ENCODE data around the gene TIAM1.

The TIAM1 gene

DNA sequence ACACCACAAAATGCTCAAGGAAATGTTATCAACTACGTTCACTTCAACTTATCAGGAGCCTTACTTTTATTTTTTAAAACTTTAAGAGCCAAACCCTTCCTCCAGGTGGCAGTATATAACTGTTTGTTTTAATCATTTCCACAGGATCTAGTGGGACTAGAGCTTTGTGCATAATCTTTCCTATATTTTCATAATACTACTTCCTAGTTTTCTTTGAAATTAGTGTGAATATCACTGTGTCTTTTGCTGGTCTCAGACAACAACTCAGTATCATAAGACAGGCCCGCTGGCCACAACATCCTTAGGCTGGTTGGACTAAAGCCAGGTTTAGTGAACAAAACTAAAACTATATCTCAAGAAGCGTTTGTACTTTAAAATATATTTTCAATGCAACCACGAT lies 145.5 kb downstream of the TIAM1 start:
- DNase-seq, result peak; percentile 60

DNA sequence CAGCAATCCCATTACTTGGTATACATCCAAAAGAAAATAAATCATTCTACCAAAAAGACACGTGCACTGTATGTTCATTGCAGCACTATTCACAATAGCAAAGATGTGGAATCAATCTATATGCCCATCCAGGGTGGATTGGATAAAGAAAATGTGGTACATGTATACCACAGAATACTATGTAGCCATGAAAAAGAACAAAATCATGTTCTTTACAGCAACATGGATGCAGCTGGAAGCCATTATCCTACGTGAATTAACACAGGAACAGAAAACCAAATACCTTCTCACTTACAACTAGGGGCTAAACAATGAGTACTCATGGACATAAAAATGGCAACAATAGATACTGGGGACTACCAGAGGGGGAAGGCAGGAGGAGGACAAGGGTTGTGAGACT lies 147.3 kb downstream of the TIAM1 start:
- DNase-seq, result no peak

DNA sequence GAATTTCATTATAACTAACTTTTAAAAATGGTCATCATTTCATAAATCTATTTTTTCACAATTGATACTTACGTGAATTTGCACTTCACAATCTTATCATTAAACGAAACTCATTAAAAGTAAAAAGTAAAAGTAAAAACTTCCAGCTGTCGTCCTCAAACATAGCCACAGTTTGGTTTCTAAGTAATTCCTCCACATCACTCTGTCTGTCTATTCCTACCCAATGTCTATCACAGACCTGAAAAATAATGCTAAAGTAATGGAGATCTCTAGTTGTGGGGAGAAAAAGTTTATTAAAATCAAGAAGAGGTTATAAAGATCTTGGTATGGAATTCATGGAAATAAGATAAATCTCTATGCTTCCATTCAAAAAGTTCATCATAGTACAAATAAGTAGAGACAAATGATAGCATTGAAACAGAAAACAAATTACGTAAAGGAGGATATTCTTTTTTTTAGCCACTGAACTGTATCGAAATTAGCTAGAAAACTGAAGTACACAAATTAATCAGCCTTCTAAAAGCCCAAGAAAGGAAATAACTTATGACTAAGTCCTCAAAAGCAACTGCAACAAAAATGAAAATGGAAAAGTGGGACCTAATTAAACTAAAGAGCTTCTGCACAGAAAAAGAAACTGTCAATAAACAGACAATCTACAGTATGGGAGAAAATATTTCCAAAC lies 148.6 kb downstream of the TIAM1 start:
- peak; percentile 48 for DNase-seq

DNA sequence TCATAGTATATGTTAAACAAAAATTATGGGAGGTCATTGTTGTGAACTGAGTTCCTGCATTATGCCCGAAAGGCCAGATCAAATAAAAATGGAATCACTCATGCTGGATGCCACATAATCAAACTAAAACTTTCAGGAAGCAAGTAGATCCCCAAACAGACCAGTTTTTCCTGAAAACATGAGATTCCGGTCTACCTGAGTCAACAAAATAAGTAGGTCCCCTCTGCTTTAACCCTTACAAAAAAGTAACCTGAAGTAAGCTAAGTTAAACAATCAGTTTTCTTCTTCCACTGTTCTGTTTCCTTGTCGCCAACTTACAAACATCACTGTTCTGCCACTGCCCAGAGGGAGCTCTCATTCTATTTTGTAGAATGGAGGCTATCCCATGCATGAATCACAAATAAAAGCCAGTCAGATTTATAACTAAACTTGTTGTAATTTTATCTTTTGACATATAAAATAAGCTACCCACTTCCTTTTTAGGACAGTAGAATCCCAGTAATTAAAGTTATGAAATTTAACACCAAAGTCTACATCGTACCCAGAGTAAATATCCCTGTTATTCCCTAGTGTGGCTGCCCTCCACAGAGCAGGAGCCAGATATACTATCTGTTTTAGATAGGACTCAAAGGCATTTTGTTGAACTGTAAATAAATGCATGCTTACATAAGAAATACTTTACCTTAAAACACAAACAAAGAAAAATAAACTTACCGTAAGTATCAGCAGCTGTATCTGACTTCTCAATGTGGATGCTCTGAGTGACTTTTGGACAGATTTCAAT lies 149.4 kb downstream of the TIAM1 start:
- no peak for DNase-seq

DNA sequence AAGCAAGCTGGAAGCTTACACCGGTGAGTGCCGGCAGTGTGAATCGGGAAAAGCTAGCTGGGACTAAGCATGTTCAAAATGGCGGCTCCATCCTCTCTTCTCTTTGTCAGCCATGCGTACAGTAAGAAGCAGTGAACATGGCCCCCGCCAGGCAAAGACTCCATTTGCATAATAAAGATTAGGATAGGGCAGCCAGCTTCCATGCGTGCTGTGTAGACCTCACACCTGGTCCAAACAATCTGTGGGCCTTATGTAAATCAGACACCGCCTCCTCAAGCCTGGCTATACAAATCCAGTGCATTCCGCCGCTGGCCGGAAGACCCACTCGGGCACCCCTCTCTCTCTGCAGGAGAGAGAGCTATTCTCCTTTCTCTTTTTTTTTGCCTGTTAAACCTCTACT lies 150.3 kb downstream of the TIAM1 start:
- DNase-seq, result no peak

DNA sequence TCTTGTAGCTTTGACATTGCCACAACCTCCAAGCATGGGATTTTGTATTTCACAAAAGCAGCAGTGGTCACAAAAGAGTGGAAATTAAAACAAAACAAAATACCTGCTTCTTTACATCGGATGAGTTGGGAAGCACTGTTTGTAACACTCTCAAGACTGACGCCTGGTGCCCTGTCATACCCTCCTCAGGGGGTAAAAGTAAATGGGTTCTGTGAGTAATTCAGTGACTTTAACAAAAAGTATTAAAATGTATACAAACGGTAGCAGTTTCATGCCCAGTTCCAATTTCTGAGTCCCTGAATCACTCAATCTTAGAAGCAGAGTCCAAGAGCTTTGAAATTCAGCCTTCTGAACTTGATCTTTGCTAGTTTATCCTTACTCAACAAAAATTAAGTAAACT lies 152.5 kb downstream of the TIAM1 start:
- no peak for DNase-seq

DNA sequence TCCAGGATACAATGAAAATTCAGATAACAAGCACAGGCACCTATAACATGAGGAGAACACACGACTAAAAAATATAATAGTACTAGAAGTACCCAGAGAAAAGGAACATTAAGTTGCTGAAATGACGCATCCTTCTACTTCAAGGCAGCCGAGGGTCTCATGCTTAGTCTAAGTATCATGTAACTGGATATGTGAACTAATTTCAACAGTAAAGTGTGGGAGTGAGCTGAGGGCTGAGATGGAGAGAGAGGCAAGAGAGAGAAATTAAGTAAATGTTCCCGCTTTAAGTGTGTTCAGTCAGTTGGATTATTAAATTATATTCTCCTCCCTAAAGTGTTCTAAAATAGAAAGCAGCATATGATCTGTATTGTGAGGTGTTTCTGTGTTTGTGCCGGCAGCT lies 153.5 kb downstream of the TIAM1 start:
- no peak for DNase-seq

DNA sequence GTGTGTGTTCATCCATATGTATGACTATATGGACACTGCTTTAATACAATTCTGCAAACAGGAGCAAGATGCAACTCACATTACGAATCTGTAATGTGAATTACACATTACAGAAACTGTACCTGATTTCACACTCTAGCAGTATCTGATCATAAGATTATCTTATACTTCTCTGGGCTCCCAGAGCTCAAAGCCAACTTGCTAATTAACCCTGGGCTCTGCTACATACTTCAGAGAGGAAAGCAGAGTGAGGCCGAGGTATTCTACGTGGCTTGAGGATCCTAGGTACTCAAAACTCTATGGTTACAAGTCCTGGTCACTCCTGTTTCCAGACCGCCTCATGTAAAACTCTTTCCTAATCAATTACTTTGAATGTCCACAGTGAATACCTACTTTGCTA lies 156.6 kb downstream of the TIAM1 start:
- DNase-seq, result no peak

DNA sequence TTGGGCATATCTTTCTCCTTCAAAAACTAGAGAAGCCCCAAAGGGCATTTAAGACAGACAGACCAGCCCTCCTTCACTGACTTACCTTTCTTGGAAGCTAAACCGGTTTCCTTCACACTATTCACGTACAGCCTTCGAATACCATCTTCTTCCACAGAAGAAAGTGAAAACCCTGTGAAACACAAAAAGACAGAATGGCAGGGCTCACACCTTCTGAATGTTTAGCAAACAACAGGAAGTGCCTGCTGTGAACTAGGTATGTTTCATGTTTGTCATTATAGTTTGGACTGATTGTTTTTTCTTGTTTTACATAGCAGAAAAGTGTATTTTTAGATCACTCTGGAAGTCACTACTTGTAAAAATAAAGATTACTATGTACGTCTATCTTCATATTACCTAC lies 157.1 kb downstream of the TIAM1 start:
- DNase-seq, result peak; percentile 68

DNA sequence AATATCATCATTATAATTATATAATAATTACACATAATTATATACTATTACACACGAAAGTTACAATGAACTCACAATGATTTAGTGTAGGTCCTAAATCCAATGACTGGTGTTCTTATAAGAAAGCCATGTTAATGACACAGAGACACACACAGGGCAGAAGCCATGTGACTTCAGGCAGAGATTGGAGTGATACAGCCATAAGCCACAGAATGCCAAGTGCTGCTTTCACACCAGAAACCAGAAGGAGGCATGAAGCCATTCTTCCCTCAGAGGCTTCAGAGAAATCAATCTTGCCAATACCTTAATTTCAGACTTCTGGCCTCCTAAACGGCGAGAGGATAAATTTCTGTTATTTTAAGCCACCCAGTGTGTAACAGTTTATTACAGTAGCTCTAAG lies 158.4 kb downstream of the TIAM1 start:
- peak; percentile 56 for DNase-seq

DNA sequence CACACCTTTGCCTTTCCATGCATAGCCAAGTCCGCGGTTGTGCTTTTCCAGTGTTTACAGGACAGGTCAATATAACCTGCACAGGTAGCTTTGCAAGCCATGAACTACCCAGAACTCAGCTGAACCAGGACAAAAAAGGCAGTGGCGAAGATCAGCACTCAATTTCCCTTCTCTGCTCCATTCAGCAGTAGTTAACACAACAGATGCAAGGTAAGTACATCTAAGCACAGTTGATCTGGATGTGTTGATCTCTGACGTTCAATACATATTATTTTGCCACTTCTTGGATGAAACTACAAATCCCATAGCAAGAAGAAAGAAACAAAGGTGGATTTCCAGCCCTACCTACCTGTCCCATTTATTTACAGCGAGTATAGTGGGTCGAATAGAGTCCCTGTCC lies 159.2 kb downstream of the TIAM1 start:
- no peak for DNase-seq

DNA sequence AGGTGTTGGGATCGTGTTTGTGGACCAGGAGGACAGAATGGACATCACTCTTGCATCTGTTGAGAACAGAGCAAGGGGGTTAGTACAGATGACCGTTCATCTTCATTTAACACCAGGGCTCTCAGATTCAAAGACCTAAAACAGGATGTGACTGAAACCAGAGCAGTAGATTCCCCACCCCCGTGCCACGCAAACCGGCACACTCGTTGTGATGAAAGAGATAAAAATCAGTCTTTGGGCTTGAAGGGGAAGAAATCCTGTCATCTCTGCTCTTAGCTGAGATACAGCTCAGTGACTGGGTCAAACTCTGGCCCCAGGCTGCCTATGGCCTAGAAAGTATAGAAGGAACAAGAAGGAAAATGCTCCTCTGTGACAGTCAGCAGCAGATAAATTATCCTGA lies 159.6 kb downstream of the TIAM1 start:
- peak; percentile 69 for DNase-seq

DNA sequence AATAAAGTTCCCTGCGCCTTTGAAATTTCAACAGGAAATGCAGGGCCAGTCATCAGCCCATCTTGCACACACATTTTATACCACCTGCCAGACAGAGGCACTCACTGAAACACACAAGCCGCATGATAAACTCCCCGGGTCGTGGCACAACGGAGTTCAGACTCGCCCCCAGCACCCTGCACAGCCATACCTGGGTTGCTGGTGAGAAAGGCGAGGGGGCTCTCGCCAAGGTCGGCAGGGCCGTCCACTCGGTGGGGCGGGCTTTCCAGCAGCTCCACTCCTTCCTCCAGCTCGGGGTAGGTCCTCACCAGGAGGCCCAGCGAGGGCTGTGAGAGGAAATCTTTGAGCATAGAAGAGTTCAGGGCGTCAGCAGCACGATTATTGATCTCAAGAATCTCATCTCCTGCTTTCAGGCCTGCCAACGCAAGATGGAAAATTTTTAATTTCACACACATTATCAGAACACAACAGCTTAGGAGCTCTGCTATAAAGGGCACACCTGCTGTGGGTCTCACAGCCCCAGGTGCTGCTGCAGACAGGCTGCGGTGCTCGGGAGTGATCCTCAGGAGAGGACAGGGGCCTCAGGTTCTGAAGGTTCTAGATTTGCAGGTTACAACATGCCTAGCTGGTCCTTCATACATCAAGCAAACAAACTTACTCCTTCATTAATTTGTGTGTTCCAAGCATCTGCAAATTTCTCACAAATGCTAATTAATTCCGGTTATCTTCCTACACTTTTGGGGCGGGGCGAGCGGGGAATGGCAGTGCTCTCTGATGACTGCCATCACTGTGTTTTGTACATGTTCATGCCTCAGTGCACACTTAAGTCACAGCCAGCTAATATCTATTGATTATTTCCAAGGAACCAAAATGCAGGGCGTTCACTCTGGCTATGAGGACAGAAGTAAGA lies 161.6 kb downstream of the TIAM1 start:
- DNase-seq, result peak; percentile 81

DNA sequence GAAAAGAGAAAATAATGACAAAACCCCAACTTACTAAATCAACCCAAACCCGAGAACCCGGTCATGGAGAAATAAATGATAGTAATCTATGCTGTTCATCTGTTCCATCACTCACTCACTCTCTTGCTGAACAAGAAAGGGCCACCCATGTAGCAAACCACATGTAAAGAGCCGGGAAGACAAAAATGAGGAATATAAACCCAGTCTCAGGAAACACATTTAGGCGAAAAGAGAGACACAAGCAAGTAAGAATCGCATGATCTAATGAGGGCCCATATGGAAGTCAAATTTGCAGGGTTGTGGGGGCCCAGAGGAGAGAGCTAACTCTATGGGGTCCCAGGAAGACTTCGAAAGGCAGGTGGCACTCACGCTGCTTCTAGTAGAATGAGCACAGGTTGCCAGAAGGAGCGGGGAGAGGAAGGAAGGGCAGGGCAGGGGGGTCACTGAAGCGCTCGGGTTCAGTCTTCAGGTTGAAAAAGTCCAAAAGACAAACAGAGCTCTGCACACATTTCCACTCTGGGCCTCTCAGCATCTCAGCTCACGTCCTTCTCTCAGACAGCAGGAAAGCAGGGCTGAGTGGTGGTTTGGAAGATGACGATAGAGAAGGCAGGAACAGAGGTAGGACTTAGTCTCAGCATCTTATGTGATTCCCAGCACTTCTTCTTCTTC lies 162.8 kb downstream of the TIAM1 start:
- DNase-seq, result peak; percentile 39

DNA sequence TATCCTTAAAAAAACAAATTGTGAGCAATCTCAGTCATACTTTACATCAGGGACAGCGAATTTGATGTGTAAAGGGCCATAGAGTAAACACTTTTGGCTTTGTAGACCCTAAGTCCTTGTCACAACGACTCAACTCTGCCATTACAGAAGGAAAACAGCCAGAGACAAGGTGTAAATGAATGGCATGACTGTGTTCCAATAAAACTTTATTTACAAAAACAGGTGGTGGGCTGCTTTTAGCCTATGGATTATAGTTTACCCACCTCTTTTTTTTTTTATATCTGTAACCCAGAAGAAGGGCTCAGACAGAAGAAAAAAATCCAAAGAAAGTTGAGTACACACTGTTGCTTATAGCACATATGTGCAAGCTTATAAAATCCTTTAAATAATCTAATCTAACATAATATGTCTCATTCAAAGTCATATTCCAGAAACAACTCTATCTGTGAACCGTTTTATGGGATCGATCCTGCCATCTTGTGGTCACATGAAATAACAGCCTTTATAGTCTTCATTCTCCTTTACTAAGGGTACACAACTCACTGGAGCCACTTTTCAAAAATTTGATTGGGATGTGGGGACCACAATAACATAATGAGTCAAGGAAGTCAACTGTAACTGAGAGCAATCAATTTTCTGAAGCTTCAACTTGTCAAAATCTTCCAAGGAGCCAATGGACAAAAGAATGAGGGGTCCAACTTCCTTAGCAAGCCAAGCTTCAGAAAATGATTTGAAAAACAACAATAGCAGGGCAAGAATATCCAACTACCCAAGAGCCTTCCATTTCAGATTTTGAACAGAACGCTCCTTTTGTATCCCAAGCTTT lies 163.6 kb downstream of the TIAM1 start:
- DNase-seq, result peak; percentile 62

DNA sequence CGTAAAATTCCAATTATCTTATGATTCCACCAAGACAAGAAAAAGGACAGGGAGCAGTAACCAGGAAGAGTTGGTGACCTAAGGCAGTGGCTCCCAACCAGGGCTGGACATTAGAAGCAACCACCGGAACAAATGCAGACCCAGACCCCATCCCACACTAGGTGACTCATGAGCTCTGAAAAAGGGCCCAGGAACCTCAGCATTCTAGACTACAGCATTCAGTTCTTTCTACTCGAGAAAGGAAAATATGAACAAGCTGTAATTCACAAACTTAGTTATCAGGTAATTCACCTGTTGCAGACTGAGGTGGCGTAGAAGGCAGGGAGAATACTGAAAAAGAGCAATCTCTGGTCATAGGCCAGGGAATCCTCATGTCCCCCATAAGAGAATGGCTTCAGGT lies 167.3 kb downstream of the TIAM1 start:
- no peak for DNase-seq

DNA sequence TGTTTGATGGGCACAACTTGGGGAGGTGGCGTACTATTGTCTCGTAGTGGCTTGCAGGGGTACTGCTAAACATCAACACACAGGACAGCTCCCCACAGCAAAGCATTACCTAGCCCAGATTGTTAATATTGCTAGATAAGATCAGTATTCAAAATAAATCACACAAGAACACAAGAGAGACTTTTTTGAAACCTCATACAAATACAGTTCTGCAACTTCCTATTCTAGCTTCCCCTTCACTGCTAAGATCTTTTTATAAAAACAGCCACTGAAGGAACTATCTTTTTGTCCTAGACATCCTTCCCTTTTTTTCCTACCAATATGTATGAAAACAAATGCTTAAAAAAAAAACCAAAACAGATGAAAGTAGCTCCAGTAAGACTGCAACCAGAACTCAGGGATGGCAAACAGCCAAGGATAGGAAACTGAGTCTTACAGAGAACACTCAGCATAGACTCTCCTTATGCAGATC lies 167.9 kb downstream of the TIAM1 start:
- DNase-seq, result peak; percentile 39

DNA sequence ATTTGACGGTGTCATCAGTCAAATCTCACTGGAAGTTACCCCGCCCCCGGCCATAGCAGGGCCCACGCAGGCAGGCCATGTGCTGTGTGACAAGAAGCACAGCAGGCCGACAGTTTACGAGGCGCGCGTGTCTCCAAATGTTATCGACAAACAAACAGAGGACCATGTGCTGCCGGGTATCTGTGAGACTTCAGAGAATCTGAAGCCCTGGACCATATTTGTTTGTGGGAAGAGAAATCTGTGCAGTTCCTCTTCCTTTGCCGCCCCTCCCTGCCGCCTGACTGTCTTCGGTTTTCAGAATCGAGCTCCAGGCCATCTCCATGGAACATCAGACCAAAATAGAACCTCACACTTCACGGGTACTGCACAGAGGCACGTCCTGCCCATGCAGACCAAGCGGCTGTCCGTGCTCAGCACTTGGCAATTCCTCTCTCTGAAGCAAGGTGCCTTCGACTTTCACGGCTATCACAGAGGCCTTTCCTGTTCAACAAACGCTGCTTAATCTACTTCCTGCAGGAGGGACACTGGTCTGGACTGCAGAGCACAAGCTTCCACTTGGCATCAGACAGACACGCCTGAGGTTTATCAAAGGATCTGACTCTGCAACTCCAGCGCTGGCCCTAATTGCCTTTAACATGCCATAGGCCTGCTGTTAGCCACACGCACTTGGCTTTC lies 170.0 kb downstream of the TIAM1 start:
- no peak for DNase-seq

DNA sequence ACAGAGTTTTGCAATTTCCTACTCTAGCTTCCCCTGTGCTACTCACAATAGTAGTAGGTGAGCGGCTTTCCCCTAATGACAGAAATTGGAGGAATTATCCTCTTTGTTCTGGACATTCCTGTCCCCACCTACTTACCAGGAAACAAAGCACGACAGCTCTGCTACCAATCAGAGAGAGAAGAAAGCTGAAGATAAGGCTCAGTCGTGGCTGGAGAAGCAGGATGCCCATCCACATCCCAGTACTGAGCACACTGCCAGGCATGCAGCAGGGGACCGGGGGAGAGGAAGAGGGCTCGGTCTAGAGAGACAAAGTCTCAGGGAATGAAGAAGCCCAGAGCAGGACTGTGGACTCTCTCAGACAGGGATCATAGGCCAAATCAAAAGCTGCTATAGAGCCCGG lies 171.7 kb downstream of the TIAM1 start:
- no peak for DNase-seq

DNA sequence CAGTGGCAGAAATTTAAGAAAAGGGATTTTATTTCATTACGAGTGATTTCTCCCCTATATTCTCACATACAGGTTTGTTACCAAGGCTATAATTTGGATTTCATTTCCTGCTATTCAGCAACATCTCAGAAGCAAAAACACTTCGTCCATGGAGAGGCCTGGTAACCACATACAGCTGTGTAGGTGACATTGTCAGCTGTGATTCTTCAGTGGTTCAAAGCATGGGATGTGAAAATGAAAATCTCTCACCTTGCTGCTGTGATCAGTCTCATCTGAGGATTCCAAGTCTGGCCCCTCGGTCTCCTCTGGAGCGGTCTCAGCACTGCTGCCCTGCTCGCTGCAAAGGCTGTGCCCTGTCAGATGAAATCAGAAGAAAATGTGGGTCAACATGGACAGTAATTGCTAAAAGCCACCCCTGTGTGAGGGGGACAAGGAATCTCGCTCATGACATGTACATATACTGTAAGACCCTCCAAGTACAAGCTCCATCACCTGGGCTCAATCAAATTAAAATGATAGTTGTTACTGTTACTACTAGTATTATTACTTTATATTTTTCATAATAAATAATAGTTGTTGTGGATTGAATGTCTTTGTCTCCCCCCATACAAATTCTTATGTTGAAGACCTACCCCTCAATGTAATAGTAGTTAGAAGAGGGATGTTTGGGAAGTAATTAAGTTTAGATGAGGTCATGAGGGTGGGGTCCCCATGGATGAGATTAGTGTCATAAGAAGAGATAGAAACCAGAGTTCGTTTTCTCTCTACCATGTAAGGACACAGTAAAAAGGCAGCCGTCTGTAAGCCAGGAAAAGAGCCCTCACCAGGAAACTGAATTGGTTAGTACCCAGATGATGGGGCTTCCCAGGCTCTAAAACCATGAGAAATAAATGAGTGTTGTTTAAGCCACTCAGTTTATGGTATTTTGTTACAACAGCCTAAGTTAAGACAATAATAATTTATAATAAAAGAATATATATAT lies 179.1 kb downstream of the TIAM1 start:
- no peak for DNase-seq

Data from CD4-positive, alpha-beta T cell treated with Interleukin-4 for 4 hours (primary cell).